Left ventricle myocardium inferior (tissue), 1 donor: ENCODE measurements around the gene MTMR2. TPM values are rescaled to one million over a fixed set of nuclear protein-coding genes. Genes with fewer than 3 reads are reported as not detected.

Source experiments
- DNase-seq: peaks from one replicate; pipeline ENCODE4 v3.0.0-alpha.2; 2020
- H3K27ac ChIP-seq: fragments of 200-600 bp; replicated peaks from 2 replicates; pipeline ENCODE4 v1.8.0; 2021
- H3K27me3 ChIP-seq: fragments of 200-600 bp; 2 replicates; pipeline ENCODE4 v1.8.0; 2021; ENCODE audit warnings: low read depth
- H3K36me3 ChIP-seq: fragments of 200-600 bp; 2 replicates; pipeline ENCODE4 v1.8.0; 2021
- H3K4me1 ChIP-seq: fragments of 200-600 bp; 2 replicates; pipeline ENCODE4 v1.8.0; 2021
- H3K4me3 ChIP-seq: fragments of 200-600 bp; 2 replicates; pipeline ENCODE4 v1.8.0; 2021; ENCODE audit warnings: mild to moderate bottlenecking, moderate library complexity
- H3K9me3 ChIP-seq: fragments of 200-600 bp; replicated peaks from 2 replicates; pipeline ENCODE4 v1.8.0; 2021
- CTCF ChIP-seq: fragments of 200-600 bp; IDR thresholded peaks from 2 replicates; pipeline ENCODE4 v1.8.0; 2021; ENCODE audit warnings: antibody characterized with exemption, mild to moderate bottlenecking, borderline replicate concordance
- intact Hi-C: fragments of 100-400 bp; cut with micrococcal nuclease; formaldehyde crosslinking; loops from one replicate; pipeline ENCODE4 v1.11.0; 2022
- total RNA-seq: library from RNA; stranded (reverse); fragmentation: NEBNext Ultra II Directional; extraction: Animal tissue kit (Norgen Biotek cat#: 25700); gene quantifications from one replicate; pipeline ENCODE4 v1.2.1, GENCODE V29; 2021
- donor health status: DM: no; HTN: yes; CAD: no; lungs with severe emphysema.

Gene MTMR2
- total RNA-seq, 1 donor from 2014 or later: 16.7 TPM

GRCh38 chr11:95790123-95790932 lies 133.6 kb downstream of the MTMR2 start, which contains the start of gene CEP57:
Gene CEP57 (plus strand): TSS chr11:95790498. CDS start chr11:95790699, 201 bp downstream.
- no peaks in the 10 kb centered on the region for H3K9me3 ChIP-seq
- peaks cover 50% of the 10 kb centered on the region for H3K4me1 ChIP-seq
- intact Hi-C loops: no loop called here
- peaks cover 23% of the 10 kb centered on the region for H3K36me3 ChIP-seq
- no peak for TF ChIP-seq CTCF
- peak within 1 kb of the TSS; percentile 87 for H3K4me3 ChIP-seq
- no peaks in the 10 kb centered on the region for H3K27me3 ChIP-seq
- H3K27ac ChIP-seq: peak within 1 kb of the TSS; percentile 98
- peak; percentile 90 for DNase-seq

DNA sequence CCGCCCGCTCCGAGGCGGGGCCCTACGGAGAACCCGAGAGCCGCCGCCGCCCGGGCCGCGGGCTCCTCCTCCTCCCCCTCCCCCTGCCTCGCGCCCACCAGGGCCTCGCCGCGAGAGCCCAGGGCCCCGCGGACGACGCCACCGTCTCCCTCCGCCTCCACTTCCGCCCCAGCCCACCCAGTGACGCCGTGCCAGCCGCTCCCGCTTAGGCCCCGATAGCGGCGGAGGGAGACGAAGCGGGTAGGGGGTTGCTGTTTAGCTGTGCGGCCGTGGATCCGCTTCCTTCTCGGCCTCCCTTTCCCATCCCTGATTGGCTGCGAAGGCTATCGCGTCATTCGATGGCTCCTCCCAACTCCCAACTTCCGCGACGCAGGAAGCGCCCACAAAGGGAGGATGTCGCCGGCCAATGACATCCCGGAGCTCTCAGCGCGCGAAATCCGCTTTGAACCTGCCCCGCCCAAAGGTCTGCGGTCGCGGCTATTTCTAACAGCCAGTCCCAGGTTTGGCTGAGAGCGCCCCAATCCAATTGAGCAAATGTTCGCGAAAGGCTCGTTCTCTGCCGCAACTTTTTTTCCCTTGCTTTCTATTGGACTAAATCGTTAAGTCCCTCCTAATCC lies 134.3 kb downstream of the MTMR2 start, which contains the start of gene FAM76B:
Gene FAM76B, minus strand, starts transcription at position 277 of the 617 bp plus-strand sequence. CDS start 304 bp downstream, outside the sequence.
- Histone ChIP-seq H3K27ac (peak within 1 kb of the TSS; percentile 98), H3K36me3 (peaks cover 31% of the 10 kb centered on the region), H3K9me3 (no peaks in the 10 kb centered on the region), H3K4me1 (peaks cover 50% of the 10 kb centered on the region), H3K27me3 (no peaks in the 10 kb centered on the region), H3K4me3 (peak within 1 kb of the TSS; percentile 87)
- intact Hi-C loops: no loop called here
- peak; percentile 96 for DNase-seq
- TF ChIP-seq CTCF: no peak

GRCh38 chr11:95788921-95789505 lies 134.9 kb downstream of the MTMR2 start:
- H3K9me3 ChIP-seq: no peaks in the 10 kb centered on the region
- intact Hi-C loops: no loop called here
- peak overlapping the region; percentile 98 for H3K27ac ChIP-seq
- H3K4me3 ChIP-seq: peak overlapping the region; percentile 87
- peaks cover 37% of the 10 kb centered on the region for H3K36me3 ChIP-seq
- no peak for DNase-seq
- peaks cover 50% of the 10 kb centered on the region for H3K4me1 ChIP-seq
- TF ChIP-seq CTCF: peak; percentile 8
- H3K27me3 ChIP-seq: no peaks in the 10 kb centered on the region

Other genes with a start within 250 kb of the MTMR2 start
- 6.5 TPM for gene FAM76B, start 134.3 kb downstream of the MTMR2 start, total RNA-seq
- 22.2 TPM for gene CEP57, start 133.6 kb downstream of the MTMR2 start, total RNA-seq